Measurements from ENCODE around the gene ZNF362. TPM values are rescaled to one million over a fixed set of nuclear protein-coding genes. Genes with fewer than 3 reads are reported as not detected.

Gene ZNF362
- total RNA-seq, 1 donor from 2014 or later = 30.3 TPM

DNA sequence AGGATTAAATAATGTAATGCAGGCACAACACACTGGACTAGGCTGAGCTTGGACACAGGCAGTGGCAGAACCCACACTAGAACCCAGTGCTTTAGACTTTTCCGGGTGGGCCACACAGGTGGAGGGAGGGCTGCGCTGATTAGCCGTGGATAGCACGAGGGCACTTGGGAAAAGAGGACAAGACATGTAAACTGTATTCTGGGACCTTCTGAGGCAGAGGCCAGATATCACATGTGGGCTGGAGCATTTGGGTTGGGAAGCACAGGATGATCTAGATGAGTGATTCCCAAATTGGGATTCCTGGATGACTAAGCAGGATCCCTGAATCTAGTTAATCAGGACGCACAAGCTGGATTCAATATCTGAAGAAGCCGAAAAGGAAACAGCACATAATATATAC lies 84.9 kb downstream of the ZNF362 start:
- DNase-seq (ENCODE audit: extremely low read depth, low read depth, low spot score) = no peak

DNA sequence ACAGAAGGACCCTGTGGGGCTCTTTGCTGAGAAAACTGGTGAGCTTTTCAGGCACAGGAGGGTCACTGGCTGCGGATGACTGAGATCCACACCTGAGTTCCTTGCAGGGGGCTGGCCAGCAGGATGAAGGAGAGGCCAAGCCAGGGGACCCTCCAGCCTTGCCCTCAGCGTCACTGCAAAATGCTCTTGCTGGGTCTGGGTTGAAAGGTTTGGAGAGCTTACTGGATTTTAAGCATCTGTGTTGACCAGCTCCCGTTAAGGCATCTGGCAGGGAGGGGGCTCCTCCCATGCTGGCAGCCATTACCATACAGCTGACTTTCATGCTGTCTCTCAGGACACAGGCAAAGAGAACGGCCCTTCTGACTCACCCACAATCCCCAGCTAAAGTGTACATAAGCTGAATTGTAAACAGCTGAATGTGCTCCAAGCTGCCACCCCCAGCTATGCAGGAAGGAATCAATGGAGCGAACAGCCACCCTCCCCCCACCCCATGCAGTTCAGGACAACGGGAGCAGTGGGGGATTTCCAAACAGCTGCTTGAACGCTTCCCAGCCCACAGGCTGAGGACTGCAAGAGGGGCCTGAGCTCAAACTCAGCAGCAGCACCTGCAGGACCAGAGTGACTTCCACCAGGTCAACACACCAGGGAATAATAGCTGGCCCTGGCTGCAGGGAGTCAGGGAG lies 85.9 kb downstream of the ZNF362 start:
- peak; percentile 71 for DNase-seq (ENCODE audit: extremely low read depth, low read depth, low spot score)

DNA sequence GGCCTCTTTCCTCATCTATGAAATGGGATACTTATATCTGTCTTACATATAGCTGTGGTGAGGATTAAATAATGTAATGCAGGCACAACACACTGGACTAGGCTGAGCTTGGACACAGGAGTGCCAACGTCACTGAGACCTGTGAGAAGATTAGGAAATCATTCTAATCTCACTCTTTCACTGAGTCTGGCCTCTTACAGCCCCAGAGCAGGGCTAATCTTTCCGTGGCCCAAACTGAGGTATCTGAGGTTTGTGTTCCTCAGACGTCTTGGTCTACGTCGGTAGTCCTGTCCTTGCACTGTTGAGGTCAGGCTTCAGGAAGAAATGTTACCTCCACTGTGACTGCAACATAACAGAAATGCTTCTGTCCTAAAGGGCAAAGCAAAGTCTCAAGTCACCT lies 87.2 kb downstream of the ZNF362 start:
- DNase-seq (ENCODE audit: extremely low read depth, low read depth, low spot score) = no peak

DNA sequence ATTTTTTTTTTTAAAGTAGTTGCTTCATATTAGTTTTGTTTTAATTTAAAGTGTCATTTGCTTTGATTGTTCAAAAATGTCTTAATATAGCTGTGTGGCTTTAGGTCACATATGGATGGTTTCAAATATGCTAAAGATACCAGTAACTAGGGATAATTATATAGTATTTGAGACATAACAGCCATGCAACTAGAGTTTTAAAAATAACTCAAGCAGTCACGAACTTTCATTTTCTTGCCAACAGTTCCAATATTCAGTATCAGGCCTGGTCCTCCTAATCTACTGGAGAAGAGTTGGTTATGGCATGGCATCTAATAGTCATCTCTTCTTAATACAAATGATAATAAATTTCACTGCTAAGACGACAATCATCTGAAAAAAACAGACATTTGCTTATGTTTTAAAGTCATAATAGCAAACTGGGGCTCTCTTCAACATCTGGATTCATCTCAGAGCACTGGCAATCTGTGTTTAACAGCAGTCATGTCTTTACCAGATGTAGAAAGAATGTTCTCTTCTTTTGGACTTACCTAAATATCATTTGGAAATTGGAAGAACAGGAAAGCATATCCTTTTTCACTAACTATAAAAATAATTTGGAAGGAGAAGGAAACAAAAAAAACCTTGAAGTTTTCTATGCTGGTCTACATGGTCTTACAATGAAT lies 88.7 kb downstream of the ZNF362 start:
- DNase-seq (ENCODE audit: extremely low read depth, low read depth, low spot score) = no peak

DNA sequence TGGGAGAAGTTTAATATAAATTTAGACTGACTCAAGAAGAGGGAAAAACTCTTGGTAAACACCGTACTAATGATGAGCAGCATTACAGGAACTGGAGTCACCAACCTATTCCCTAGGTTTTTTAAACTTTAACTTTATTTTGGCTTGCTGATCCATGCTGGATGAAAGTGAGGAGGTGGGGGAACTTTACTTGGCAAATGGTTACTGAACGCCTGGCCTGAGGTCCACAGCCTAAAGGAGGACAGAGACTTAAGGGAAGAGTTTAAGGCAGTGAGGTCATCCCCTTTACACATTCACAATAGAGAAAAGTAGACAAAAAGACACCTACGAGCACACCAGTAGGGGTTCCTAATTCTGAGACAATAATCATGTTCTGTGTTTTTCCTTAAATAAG lies 90.2 kb downstream of the ZNF362 start:
- no peak for DNase-seq (ENCODE audit: extremely low read depth, low read depth, low spot score)

DNA sequence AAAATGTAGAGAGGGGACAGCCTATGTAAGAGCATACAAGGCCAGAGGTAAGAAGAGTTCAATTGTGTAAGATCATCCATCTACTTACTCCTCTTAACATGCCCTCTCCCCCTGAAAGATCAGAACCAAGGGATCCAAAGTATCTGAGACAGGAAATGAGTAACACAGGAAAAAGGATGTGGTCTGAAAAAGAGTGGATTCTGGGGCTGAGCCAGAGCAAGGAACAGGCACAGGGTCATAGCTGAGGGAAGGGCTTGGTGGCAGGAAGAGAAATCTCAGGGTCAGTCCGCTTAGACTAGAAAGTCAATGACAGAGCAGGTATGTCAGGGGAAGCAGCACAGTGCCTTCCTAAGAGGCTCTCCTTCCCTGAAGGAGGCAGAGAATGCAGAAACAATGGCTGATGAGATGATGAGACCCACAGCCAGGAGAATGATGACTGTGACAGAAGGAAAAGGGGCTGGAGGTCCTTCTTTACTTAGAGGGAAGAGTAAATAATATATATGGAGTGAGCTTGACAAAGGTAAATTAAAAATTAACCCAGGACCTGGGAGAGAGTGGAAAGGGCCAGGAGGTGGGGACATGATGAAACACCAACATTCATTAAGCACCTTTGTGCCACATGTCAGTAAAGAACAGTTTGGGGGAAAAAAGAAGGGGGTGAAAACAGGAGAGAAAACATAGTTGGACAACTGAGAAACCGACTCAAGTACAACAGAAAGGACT lies 90.8 kb downstream of the ZNF362 start:
- DNase-seq (ENCODE audit: extremely low read depth, low read depth, low spot score) = peak; percentile 74

DNA sequence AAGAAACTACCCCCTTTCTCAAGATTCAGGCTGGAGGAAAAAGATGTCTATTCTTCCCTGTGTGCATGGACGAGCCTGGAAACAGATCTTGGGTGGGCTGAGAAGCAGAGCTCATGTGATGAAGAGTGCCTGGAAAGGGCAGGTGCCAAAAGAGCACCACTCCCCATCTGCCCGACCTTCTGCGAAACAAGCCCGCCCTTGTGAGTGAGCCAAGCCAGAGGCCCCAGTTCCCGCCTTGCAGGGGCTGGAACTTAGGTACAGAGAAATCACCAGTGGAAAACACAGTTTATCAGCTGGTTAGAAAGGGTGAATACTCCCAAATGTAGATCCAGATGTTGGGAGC lies 91.3 kb downstream of the ZNF362 start:
- no peak for DNase-seq (ENCODE audit: extremely low read depth, low read depth, low spot score)

DNA sequence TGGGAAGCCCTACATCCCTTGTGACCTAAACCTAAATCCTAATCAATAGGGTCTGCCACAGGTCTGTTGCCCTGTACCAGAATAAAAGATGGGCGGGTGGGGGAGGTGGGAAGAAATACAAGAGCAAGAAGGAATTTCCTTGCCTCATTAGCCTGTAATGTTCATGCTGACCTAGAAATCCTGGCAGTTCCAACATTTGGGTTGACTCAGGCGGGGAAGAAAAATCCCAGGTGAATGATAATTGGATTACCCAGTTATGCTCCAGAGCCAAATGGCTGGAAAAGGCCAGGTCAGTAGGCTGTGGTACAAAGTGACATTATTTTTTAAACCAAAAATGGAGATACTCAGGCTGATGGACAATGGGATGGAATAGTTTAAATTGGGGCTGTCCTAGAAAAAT lies 91.9 kb downstream of the ZNF362 start:
- no peak for DNase-seq (ENCODE audit: extremely low read depth, low read depth, low spot score)

DNA sequence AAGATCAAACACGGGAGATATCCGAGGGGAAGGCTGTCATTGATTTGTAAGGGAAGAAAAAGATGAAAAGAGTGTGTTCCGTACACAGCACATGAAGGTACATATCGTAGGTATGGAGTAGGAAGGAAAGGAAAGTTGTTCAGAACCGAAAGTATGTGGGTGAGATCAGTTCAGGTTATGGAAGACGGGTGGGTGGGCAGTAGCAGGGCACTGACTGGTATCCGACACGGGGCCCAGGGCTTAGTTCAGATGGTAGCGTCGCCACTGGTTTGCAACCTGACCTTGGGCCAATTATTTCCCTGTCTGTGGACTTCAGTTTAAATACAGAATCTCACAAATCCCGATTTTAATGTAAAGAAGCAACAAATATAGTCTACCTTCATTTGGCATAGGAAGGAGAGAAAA lies 92.4 kb downstream of the ZNF362 start:
- no peak for DNase-seq (ENCODE audit: extremely low read depth, low read depth, low spot score)

DNA sequence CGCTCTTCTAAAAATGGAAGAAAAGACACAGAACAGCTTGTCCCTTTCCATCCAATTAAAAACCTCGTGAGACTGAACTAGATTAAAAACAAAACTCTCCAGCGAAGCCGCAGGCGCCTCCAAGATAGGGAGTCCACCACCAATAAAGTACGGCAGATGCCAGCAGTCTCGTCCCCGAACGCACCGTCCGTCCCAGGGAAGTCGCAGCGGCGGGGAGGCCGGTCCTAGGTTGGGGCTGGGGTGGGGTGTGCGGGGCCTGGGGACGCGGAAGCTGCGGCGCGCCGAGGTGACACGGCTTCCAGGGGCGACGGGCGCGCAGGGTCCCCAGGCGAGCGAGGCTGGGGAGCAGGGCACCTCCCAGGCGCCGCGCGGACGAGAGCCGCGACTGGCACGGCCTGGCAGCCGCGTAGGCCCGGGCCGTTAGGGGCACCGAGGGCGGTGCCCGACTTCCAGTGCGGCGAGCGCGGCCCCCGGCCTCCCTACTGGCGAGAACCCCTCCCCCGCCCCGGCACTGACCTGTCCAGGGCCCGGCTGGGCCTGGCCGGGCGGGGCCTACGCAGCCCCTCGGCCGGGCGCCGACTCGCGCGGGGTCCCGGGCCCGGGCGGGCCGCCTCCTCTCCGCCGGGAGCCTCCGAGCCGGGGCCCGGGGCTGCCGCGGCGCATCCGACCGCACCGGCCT lies 92.9 kb downstream of the ZNF362 start:
- no peak for DNase-seq (ENCODE audit: extremely low read depth, low read depth, low spot score)

DNA sequence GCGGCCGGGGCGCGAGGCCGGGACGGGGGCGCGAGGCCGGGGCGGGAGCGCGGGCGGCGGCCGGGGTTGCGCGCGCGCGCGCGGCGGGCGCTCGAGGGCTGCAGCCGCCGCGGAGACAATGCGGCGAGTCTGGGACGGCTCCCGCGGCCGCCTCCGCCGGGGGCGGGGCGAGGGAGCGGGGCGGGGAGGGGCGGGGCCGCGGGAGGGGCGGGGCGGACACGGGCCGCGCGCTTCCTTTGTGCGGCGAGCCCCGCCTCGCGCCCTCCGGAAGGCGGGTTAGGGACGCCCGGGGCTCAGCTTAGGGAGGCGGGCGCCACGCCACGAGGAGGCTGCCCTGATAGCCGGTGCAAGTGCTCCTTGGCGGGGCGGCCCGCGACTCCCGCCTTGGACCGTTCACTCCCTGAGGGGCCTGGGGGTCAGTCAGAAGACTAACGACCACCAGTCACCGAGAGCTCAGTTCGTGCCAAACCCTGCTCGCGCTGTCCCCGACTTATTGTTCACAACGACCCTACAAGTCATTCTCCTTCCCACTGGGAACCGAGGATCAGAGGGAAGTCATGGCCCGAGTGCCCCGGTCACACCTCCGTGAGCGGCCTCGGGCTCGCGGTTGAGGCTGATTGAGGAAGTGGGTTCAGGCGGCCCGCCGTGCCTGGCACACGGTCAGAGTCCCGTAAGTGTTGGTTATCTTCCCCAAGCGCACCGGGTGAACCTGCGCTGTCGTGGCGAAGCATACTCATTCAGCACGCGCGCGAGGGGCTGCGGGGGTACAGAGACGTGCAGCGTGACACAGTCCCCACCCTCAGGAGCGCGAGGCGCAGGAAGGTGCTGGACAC lies 93.7 kb downstream of the ZNF362 start:
- no peak for DNase-seq (ENCODE audit: extremely low read depth, low read depth, low spot score)

Other genes starting within 250 kb of the ZNF362 start
- 112 and 151 TPM in 2 replicates for gene AK2, start 219.6 kb upstream of the ZNF362 start, total RNA-seq
- gene AZIN2, start 175.3 kb upstream of the ZNF362 start, total RNA-seq = 4.7 and 5.1 TPM in 2 replicates
- gene TRIM62, start 74.4 kb upstream of the ZNF362 start, total RNA-seq = 6.2 and 10.3 TPM in 2 replicates
- not detected in 2 replicates for gene A3GALT2, start 64.6 kb downstream of the ZNF362 start, total RNA-seq
- gene PHC2, start 174.6 kb downstream of the ZNF362 start, total RNA-seq = 144 and 162 TPM in 2 replicates
- gene ZSCAN20, start 216.2 kb downstream of the ZNF362 start, total RNA-seq = 7.6 and 8.1 TPM in 2 replicates